CD4-positive, alpha-beta memory T cell (primary cell): ENCODE results near the gene BCAS1. TPM values are rescaled to one million over a fixed set of nuclear protein-coding genes. Genes with fewer than 3 reads are reported as not detected.

Experiments used
- CTCF ChIA-PET: fragments of 350-600 bp; sonication (Branson Sonifier 250); formaldehyde crosslinking; loops from one replicate; lab custom pipeline; 2021; ENCODE audit warnings: inconsistent platforms; ENCODE audit not compliant: partially characterized antibody; lab: Charles Lee
- POLR2A ChIA-PET: fragments of 350-600 bp; sonication (Branson Sonifier 250); formaldehyde crosslinking; loops from one replicate; lab custom pipeline; 2021; ENCODE audit not compliant: partially characterized antibody; lab: Charles Lee
- DNase-seq, 5 donors: peaks; one replicate each; pipeline versions ENCODE4 v3.0.0 to v3.0.0-alpha.2; 2020 to 2022; ENCODE audit warnings: mixed read lengths in 1 of 5
- H3K27ac ChIP-seq: one replicate; pipeline ENCODE4 v1.7.0; 2013; ENCODE audit warnings: low read depth, low read length
- H3K27me3 ChIP-seq: 2 replicates; pipeline ENCODE4 v1.7.0; 2013; ENCODE audit warnings: mild to moderate bottlenecking, low read length, moderate library complexity; ENCODE audit not compliant: insufficient read depth
- H3K36me3 ChIP-seq: 2 replicates; pipeline ENCODE4 v1.7.0; 2013; ENCODE audit warnings: mild to moderate bottlenecking, low read length, moderate library complexity; ENCODE audit not compliant: insufficient read depth
- H3K4me1 ChIP-seq: 2 replicates; pipeline ENCODE4 v1.7.0; 2013; ENCODE audit warnings: mild to moderate bottlenecking, low read length, moderate library complexity; ENCODE audit not compliant: insufficient read depth
- H3K4me3 ChIP-seq, 2 donors: one replicate each; pipeline ENCODE4 v1.7.0; 2013; ENCODE audit warnings: low read length in 2 of 2, mild to moderate bottlenecking in 1 of 2
- H3K9me3 ChIP-seq, 2 donors: one replicate each; pipeline ENCODE4 v1.7.0; 2013; ENCODE audit warnings: low read length in 2 of 2, control low read depth in 1 of 2; ENCODE audit not compliant: control insufficient read depth in 1 of 2
- H3K27ac Mint-ChIP-seq, 7 donors: one replicate each; pipeline ENCODE4 v1.8.0; 2020 to 2021; ENCODE audit warnings: mixed read lengths in 7 of 7, mild to moderate bottlenecking in 6 of 7, inconsistent platforms in 3 of 7, moderate library complexity in 3 of 7
- H3K27me3 Mint-ChIP-seq, 2 donors: one replicate each; pipeline ENCODE4 v1.8.0; 2020 to 2021; ENCODE audit warnings: mixed read lengths in 2 of 2
- H3K36me3 Mint-ChIP-seq, 2 donors: one replicate each; pipeline ENCODE4 v1.8.0; 2020 to 2021; ENCODE audit warnings: mixed read lengths in 2 of 2, inconsistent platforms in 1 of 2, mild to moderate bottlenecking in 1 of 2
- H3K4me1 Mint-ChIP-seq, 4 donors: one replicate each; pipeline ENCODE4 v1.8.0; 2020 to 2021; ENCODE audit warnings: mixed read lengths in 4 of 4, mild to moderate bottlenecking in 1 of 4
- H3K4me3 Mint-ChIP-seq, 8 donors: one replicate each; pipeline ENCODE4 v1.8.0; 2020 to 2021; ENCODE audit warnings: mixed read lengths in 8 of 8, mild to moderate bottlenecking in 7 of 8, moderate library complexity in 6 of 8, inconsistent platforms in 3 of 8
- H3K9me3 Mint-ChIP-seq, 8 donors: one replicate each; pipeline ENCODE4 v1.8.0; 2020 to 2021; ENCODE audit warnings: mixed read lengths in 8 of 8, mild to moderate bottlenecking in 5 of 8, inconsistent platforms in 3 of 8, moderate library complexity in 1 of 8
- intact Hi-C: fragments of 100-400 bp; cut with micrococcal nuclease; formaldehyde crosslinking; loops from one replicate; pipeline ENCODE4 v1.15.1; 2023
- polyA plus RNA-seq, 2 donors: library from polyadenylated mRNA; unstranded; fragments of 300-500 nt; fragmentation: Illumina TruSeq; gene quantifications; one replicate each; pipeline ENCODE4 v1.2.3, GENCODE V29; 2021
- total RNA-seq, 2 experiments: library from RNA; stranded (reverse); gene quantifications; one replicate each; pipeline ENCODE4 v1.2.3, GENCODE V29; 2021

Gene BCAS1
- total and polyA plus RNA-seq, 4 experiments from 2014 or later: 0.17 to 0.32 (median 0.25) TPM; not detected in 1

GRCh38 chr20:54020868-54021267 is 49.5 kb downstream of the BCAS1 start:
- no peak overlapping the region for H3K4me3 Mint-ChIP-seq

GRCh38 chr20:54020348-54020747 is 50.0 kb downstream of the BCAS1 start:
- H3K36me3 ChIP-seq: no peaks in the 10 kb centered on the region
- peaks cover 12 to 18% of the 10 kb centered on the region in 2 donors for H3K27me3 Mint-ChIP-seq
- intact Hi-C loops: no loop called here
- no peaks in the 10 kb centered on the region for H3K9me3 ChIP-seq
- ChIA-PET CTCF (no interaction called here), POLR2A (no interaction called here)
- H3K27me3 ChIP-seq: no peaks in the 10 kb centered on the region
- H3K4me1 Mint-ChIP-seq: peaks cover 0 to 1% (median 0%) of the 10 kb centered on the region in 4 donors
- H3K4me1 ChIP-seq: no peaks in the 10 kb centered on the region
- no peak for DNase-seq
- no peaks in the 10 kb centered on the region for H3K9me3 Mint-ChIP-seq
- H3K4me3 Mint-ChIP-seq: no peak overlapping the region
- peaks cover 0 to 3% of the 10 kb centered on the region in 2 donors for H3K36me3 Mint-ChIP-seq
- no peak overlapping the region for H3K27ac ChIP-seq
- H3K27ac Mint-ChIP-seq: no peak overlapping the region
- no peak overlapping the region for H3K4me3 ChIP-seq

More at GRCh38 chr20:54020868-54021267, 49.5 kb downstream of the BCAS1 start:
- Mint-ChIP-seq H3K27ac (no peak overlapping the region), H3K4me1 (peaks cover 0 to 1% (median 0%) of the 10 kb centered on the region in 4 donors), H3K9me3 (no peaks in the 10 kb centered on the region), H3K36me3 (peaks cover 0 to 3% of the 10 kb centered on the region in 2 donors), H3K27me3 (peaks cover 12 to 20% of the 10 kb centered on the region in 2 donors)
- H3K4me1 ChIP-seq: no peaks in the 10 kb centered on the region
- no peaks in the 10 kb centered on the region for H3K9me3 ChIP-seq
- intact Hi-C loops: no loop called here
- no peak for DNase-seq
- ChIA-PET POLR2A (no interaction called here), CTCF (no interaction called here)
- H3K27ac ChIP-seq: no peak overlapping the region
- H3K4me3 ChIP-seq: no peak overlapping the region
- no peaks in the 10 kb centered on the region for H3K27me3 ChIP-seq
- no peaks in the 10 kb centered on the region for H3K36me3 ChIP-seq

GRCh38 chr20:54019585-54019984 is 50.8 kb downstream of the BCAS1 start:
- H3K27me3 Mint-ChIP-seq: peaks cover 12 to 15% of the 10 kb centered on the region in 2 donors
- no peaks in the 10 kb centered on the region for H3K36me3 ChIP-seq
- POLR2A ChIA-PET: no interaction called here
- CTCF ChIA-PET: no interaction called here
- H3K27ac Mint-ChIP-seq: no peak overlapping the region
- H3K4me1 ChIP-seq: no peaks in the 10 kb centered on the region
- H3K4me3 Mint-ChIP-seq: no peak overlapping the region
- H3K4me1 Mint-ChIP-seq: peaks cover 0 to 1% (median 0%) of the 10 kb centered on the region in 4 donors
- H3K4me3 ChIP-seq: no peak overlapping the region
- H3K27me3 ChIP-seq: no peaks in the 10 kb centered on the region
- H3K27ac ChIP-seq: no peak overlapping the region
- no peak for DNase-seq
- intact Hi-C loops: no loop called here
- H3K36me3 Mint-ChIP-seq: peaks cover 0 to 3% of the 10 kb centered on the region in 2 donors
- H3K9me3 ChIP-seq: no peaks in the 10 kb centered on the region
- H3K9me3 Mint-ChIP-seq: no peaks in the 10 kb centered on the region

- ChIA-PET POLR2A (no interaction called here), CTCF (no interaction called here)
- Histone ChIP-seq H3K4me1 (no peaks in the 10 kb centered on the region), H3K36me3 (no peaks in the 10 kb centered on the region), H3K27ac (no peak overlapping the region), H3K9me3 (no peaks in the 10 kb centered on the region), H3K4me3 (no peak overlapping the region), H3K27me3 (no peaks in the 10 kb centered on the region)
- no peak for DNase-seq
- Mint-ChIP-seq H3K4me1 (peaks cover 0 to 1% (median 0%) of the 10 kb centered on the region in 4 donors), H3K27me3 (peaks cover 10% of the 10 kb centered on the region in 2 donors), H3K9me3 (no peaks in the 10 kb centered on the region), H3K27ac (no peak overlapping the region), H3K4me3 (no peak overlapping the region), H3K36me3 (peaks cover 0 to 3% of the 10 kb centered on the region in 2 donors)
- intact Hi-C loops: no loop called here
These were observed 51.3 kb downstream of the BCAS1 start for GRCh38 chr20:54019127-54019526.

GRCh38 chr20:54017846-54018245 is 52.5 kb downstream of the BCAS1 start:
- Histone ChIP-seq H3K4me1 (no peaks in the 10 kb centered on the region), H3K4me3 (no peak overlapping the region), H3K9me3 (no peaks in the 10 kb centered on the region), H3K27me3 (no peaks in the 10 kb centered on the region), H3K36me3 (no peaks in the 10 kb centered on the region), H3K27ac (no peak overlapping the region)
- H3K27me3 Mint-ChIP-seq: peaks cover 6 to 9% of the 10 kb centered on the region in 2 donors
- H3K36me3 Mint-ChIP-seq: peaks cover 0 to 3% of the 10 kb centered on the region in 2 donors
- DNase-seq: no peak
- ChIA-PET CTCF (no interaction called here), POLR2A (no interaction called here)
- no peak overlapping the region for H3K4me3 Mint-ChIP-seq
- peaks cover 0 to 1% (median 0%) of the 10 kb centered on the region in 4 donors for H3K4me1 Mint-ChIP-seq
- no peaks in the 10 kb centered on the region for H3K9me3 Mint-ChIP-seq
- intact Hi-C loops: no loop called here
- H3K27ac Mint-ChIP-seq: no peak overlapping the region

- Histone ChIP-seq H3K4me1 (no peaks in the 10 kb centered on the region), H3K27me3 (no peaks in the 10 kb centered on the region), H3K9me3 (no peaks in the 10 kb centered on the region), H3K4me3 (no peak overlapping the region), H3K36me3 (no peaks in the 10 kb centered on the region), H3K27ac (no peak overlapping the region)
- H3K4me3 Mint-ChIP-seq: no peak overlapping the region
- ChIA-PET POLR2A (no interaction called here), CTCF (no interaction called here)
- peaks cover 0 to 1% (median 0%) of the 10 kb centered on the region in 4 donors for H3K4me1 Mint-ChIP-seq
- H3K27ac Mint-ChIP-seq: no peak overlapping the region
- intact Hi-C loops: no loop called here
- H3K27me3 Mint-ChIP-seq: peaks cover 6% of the 10 kb centered on the region in 2 donors
- DNase-seq: no peak
- peaks cover 0 to 3% of the 10 kb centered on the region in 2 donors for H3K36me3 Mint-ChIP-seq
- no peaks in the 10 kb centered on the region for H3K9me3 Mint-ChIP-seq
These were observed 54.9 kb downstream of the BCAS1 start for GRCh38 chr20:54015496-54015895.

- peaks cover 0 to 3% of the 10 kb centered on the region in 2 donors for H3K36me3 Mint-ChIP-seq
- CTCF ChIA-PET: no interaction called here
- Histone ChIP-seq H3K4me3 (no peak overlapping the region), H3K36me3 (no peaks in the 10 kb centered on the region), H3K4me1 (no peaks in the 10 kb centered on the region), H3K27ac (no peak overlapping the region), H3K27me3 (no peaks in the 10 kb centered on the region), H3K9me3 (no peaks in the 10 kb centered on the region)
- H3K27ac Mint-ChIP-seq: no peak overlapping the region
- intact Hi-C loops: no loop called here
- no peak for DNase-seq
- H3K4me3 Mint-ChIP-seq: no peak overlapping the region
- peaks cover 6% of the 10 kb centered on the region in 2 donors for H3K27me3 Mint-ChIP-seq
- POLR2A ChIA-PET: no interaction called here
- no peaks in the 10 kb centered on the region for H3K9me3 Mint-ChIP-seq
- H3K4me1 Mint-ChIP-seq: peaks cover 0 to 1% (median 0%) of the 10 kb centered on the region in 4 donors
These were observed 56.0 kb downstream of the BCAS1 start for GRCh38 chr20:54014293-54014926.
